ENCODE measurements around the gene THSD7A. TPM values are rescaled to one million over a fixed set of nuclear protein-coding genes. Genes with fewer than 3 reads are reported as not detected.

THSD7A gene
- total RNA-seq, 1 experiment from 2014 or later = 0.68 TPM

DNA sequence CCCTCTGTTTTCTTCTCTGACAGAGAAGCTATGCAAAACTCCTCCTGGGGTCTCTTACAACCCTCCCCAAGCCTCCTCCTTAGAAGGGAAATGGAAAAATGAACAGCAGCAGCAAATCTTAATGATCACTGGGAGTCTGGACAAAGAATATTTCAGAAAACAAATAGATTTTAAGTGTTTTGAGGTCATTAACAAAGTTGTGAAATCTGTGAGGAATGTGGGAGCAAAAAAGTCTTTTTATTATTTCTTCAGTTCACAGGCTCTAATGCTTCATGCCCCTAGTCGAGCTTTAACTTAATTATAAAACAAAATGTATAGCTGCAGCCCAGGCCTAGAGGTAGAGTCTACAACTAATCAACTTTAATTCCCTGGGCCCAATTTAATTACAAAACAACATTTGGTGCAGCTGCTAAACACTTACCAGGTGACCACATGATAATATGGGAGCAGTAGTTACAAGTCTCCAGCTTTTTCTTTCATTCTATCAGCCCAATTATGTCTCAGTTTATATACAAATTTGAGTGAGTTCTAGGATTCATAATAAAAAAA, 293.2 kb downstream of the THSD7A start:
- peaks cover 9% of the 10 kb centered on the region; the same call in 1 of the 2 replicates for H3K9me3 Mint-ChIP-seq
- peaks cover 15% of the 10 kb centered on the region for H3K4me1 Mint-ChIP-seq
- TF ChIP-seq GTF2I (CRISPR knock-in tag; conservative IDR thresholded peaks at IDR 0.05) (no peak), AFF4 (CRISPR knock-in tag; IDR thresholded peaks at IDR 0.05; ENCODE audit: borderline replicate concordance) (no peak), MAX (CRISPR knock-in tag; IDR thresholded peaks at IDR 0.05) (no peak), ZNF671 (CRISPR knock-in tag; IDR thresholded peaks at IDR 0.05) (no peak), MYBL2 (CRISPR knock-in tag; IDR thresholded peaks at IDR 0.05) (no peak), NR3C1 (CRISPR knock-in tag; conservative IDR thresholded peaks at IDR 0.05; ENCODE audit: low read depth) (no peak), ATF3 (CRISPR knock-in tag; conservative IDR thresholded peaks at IDR 0.05) (no peak), GRHL2 (CRISPR knock-in tag; IDR thresholded peaks at IDR 0.05; ENCODE audit: insufficient replicate concordance, severe bottlenecking) (no peak), OVOL2 (CRISPR knock-in tag; IDR thresholded peaks at IDR 0.05; ENCODE audit: borderline replicate concordance) (no peak), E2F5 (CRISPR knock-in tag; IDR thresholded peaks at IDR 0.05) (no peak), ZNF512 (CRISPR knock-in tag; IDR thresholded peaks at IDR 0.05; ENCODE audit: borderline replicate concordance) (no peak), RORB (CRISPR knock-in tag; IDR thresholded peaks at IDR 0.05) (no peak), ELF4 (CRISPR knock-in tag; IDR thresholded peaks at IDR 0.05; ENCODE audit: low read depth) (no peak), ERG (CRISPR knock-in tag; IDR thresholded peaks at IDR 0.05) (no peak), TEAD4 (CRISPR knock-in tag; IDR thresholded peaks at IDR 0.05) (no peak)
- TF ChIP-seq, protein P1, sequence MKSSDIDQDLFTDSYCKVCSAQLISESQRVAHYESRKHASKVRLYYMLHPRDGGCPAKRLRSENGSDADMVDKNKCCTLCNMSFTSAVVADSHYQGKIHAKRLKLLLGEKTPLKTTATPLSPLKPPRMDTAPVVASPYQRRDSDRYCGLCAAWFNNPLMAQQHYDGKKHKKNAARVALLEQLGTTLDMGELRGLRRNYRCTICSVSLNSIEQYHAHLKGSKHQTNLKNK (CRISPR knock-in tag; IDR thresholded peaks at IDR 0.05) = no peak
- TF ChIP-seq, protein P2, sequence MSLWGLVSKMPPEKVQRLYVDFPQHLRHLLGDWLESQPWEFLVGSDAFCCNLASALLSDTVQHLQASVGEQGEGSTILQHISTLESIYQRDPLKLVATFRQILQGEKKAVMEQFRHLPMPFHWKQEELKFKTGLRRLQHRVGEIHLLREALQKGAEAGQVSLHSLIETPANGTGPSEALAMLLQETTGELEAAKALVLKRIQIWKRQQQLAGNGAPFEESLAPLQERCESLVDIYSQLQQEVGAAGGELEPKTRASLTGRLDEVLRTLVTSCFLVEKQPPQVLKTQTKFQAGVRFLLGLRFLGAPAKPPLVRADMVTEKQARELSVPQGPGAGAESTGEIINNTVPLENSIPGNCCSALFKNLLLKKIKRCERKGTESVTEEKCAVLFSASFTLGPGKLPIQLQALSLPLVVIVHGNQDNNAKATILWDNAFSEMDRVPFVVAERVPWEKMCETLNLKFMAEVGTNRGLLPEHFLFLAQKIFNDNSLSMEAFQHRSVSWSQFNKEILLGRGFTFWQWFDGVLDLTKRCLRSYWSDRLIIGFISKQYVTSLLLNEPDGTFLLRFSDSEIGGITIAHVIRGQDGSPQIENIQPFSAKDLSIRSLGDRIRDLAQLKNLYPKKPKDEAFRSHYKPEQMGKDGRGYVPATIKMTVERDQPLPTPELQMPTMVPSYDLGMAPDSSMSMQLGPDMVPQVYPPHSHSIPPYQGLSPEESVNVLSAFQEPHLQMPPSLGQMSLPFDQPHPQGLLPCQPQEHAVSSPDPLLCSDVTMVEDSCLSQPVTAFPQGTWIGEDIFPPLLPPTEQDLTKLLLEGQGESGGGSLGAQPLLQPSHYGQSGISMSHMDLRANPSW (CRISPR knock-in tag; conservative IDR thresholded peaks at IDR 0.05; ENCODE audit: low read depth) = no peak
- no peak for DNase-seq (ENCODE audit: low spot score)
- H3K27ac Mint-ChIP-seq = no peak overlapping the region
- ATAC-seq = no peak
- no peaks in the 10 kb centered on the region for H3K36me3 Mint-ChIP-seq
- CTCF ChIA-PET = no interaction called here
- POLR2A ChIA-PET = interaction anchor here (1.0 kb wide), 1 partner anchor 15 kb away, joined by 3 read pairs; no protein-coding TSS in a partner anchor
- no peak overlapping the region for H3K4me3 Mint-ChIP-seq
- H3K27me3 Mint-ChIP-seq (ENCODE audit: low read depth) = no peaks in the 10 kb centered on the region
